ENCODE data around the gene BCAS3. TPM values are rescaled to one million over a fixed set of nuclear protein-coding genes. Genes with fewer than 3 reads are reported as not detected.

BCAS3 gene
- polyA plus RNA-seq, 1 donor from 2014 or later, result 21.6 TPM

GRCh38 chr17:60923000-60923399 is 245.3 kb downstream of the BCAS3 start:
- Histone ChIP-seq H3K36me3 (ENCODE audit: insufficient read depth, low read length) (no peaks in the 10 kb centered on the region), H4K20me1 (ENCODE audit: insufficient read depth) (no peaks in the 10 kb centered on the region), H3F3A (ENCODE audit: insufficient read depth, low read length, poor library complexity, severe bottlenecking) (no peaks in the 10 kb centered on the region), H3K79me2 (replicated peaks; ENCODE audit: insufficient read depth, low read length) (no peaks in the 10 kb centered on the region), H3K4me3 (ENCODE audit: low read length) (no peak overlapping the region), H3K9me3 (ENCODE audit: low read length) (no peaks in the 10 kb centered on the region), H2AFZ (ENCODE audit: low read depth, low read length) (no peak overlapping the region), H3K27me3 (ENCODE audit: insufficient read depth, low read depth, low read length) (no peaks in the 10 kb centered on the region), H3K4me2 (ENCODE audit: low read length) (peak overlapping the region; percentile 12), H3K9ac (ENCODE audit: low read length) (no peak overlapping the region), H3K27ac (ENCODE audit: low read length) (no peak overlapping the region), H3K9me2 (ENCODE audit: insufficient read depth, low read length) (no peaks in the 10 kb centered on the region)
- TF ChIP-seq MXI1 (conservative IDR thresholded peaks at IDR 0.05; ENCODE audit: poor library complexity, severe bottlenecking) (no peak), CTCF (IDR thresholded peaks at IDR 0.05; ENCODE audit: poor library complexity, severe bottlenecking) (no peak), SMC3 (conservative IDR thresholded peaks at IDR 0.05; ENCODE audit: poor library complexity) (no peak), RAD21 (conservative IDR thresholded peaks at IDR 0.05) (no peak), TAF1 (IDR thresholded peaks at IDR 0.05; ENCODE audit: low read depth) (no peak), EZH2 (IDR thresholded peaks at IDR 0.05; ENCODE audit: borderline replicate concordance, insufficient read depth, low read length, poor library complexity, severe bottlenecking) (no peak), REST (IDR thresholded peaks at IDR 0.05; ENCODE audit: borderline replicate concordance) (no peak), EP300 (conservative IDR thresholded peaks at IDR 0.05; ENCODE audit: poor library complexity, severe bottlenecking) (no peak)

- Histone ChIP-seq H2AFZ (ENCODE audit: low read depth, low read length) (no peak overlapping the region), H3K79me2 (replicated peaks; ENCODE audit: insufficient read depth, low read length) (no peaks in the 10 kb centered on the region), H3F3A (ENCODE audit: insufficient read depth, low read length, poor library complexity, severe bottlenecking) (no peaks in the 10 kb centered on the region), H4K20me1 (ENCODE audit: insufficient read depth) (no peaks in the 10 kb centered on the region), H3K9ac (ENCODE audit: low read length) (no peak overlapping the region), H3K27me3 (ENCODE audit: insufficient read depth, low read depth, low read length) (no peaks in the 10 kb centered on the region), H3K4me2 (ENCODE audit: low read length) (no peak overlapping the region), H3K9me2 (ENCODE audit: insufficient read depth, low read length) (no peaks in the 10 kb centered on the region), H3K27ac (ENCODE audit: low read length) (no peak overlapping the region), H3K4me3 (ENCODE audit: low read length) (no peak overlapping the region), H3K9me3 (ENCODE audit: low read length) (no peaks in the 10 kb centered on the region), H3K36me3 (ENCODE audit: insufficient read depth, low read length) (no peaks in the 10 kb centered on the region)
- TF ChIP-seq TAF1 (IDR thresholded peaks at IDR 0.05; ENCODE audit: low read depth) (no peak), EP300 (conservative IDR thresholded peaks at IDR 0.05; ENCODE audit: poor library complexity, severe bottlenecking) (no peak), RAD21 (conservative IDR thresholded peaks at IDR 0.05) (no peak), POLR2AphosphoS5 (IDR thresholded peaks at IDR 0.05) (no peak), REST (IDR thresholded peaks at IDR 0.05; ENCODE audit: borderline replicate concordance) (no peak), MXI1 (conservative IDR thresholded peaks at IDR 0.05; ENCODE audit: poor library complexity, severe bottlenecking) (no peak)
Observed at GRCh38 chr17:60926466-60927183, 249.0 kb downstream of the BCAS3 start.
